Left lung (tissue), 10 donors: ENCODE data around the gene SH3BGRL2. TPM values are rescaled to one million over a fixed set of nuclear protein-coding genes. Genes with fewer than 3 reads are reported as not detected.
"Not testable (repeated sequence)": the region's sequence is repeated elsewhere in the genome, so short reads cannot be mapped to it uniquely, and the experiment has no call there.

Experiments
- ATAC-seq: fragments of 200-7000 bp; cut with Tn5 transposase; one replicate; pipeline ENCODE4 v1.9.1; 2020; ENCODE audit warnings: moderate library complexity
- DNase-seq, 4 donors: peaks; one replicate each; pipeline ENCODE4 v3.0.0-alpha.2; 2013 to 2020
- H3K27ac ChIP-seq, 2 donors: fragments of 200-600 bp; sonication (generic) in 1 of 2; one replicate each; pipeline versions ENCODE4 v1.5.0 to v1.8.0; 2020 to 2021
- H3K27me3 ChIP-seq, 2 donors: fragments of 200-600 bp; sonication (generic) in 1 of 2; one replicate each; pipeline versions ENCODE4 v1.5.0 to v1.8.0; 2020 to 2021
- H3K36me3 ChIP-seq, 2 donors: fragments of 200-600 bp; sonication (generic) in 1 of 2; one replicate each; pipeline versions ENCODE4 v1.5.0 to v1.8.0; 2020 to 2021
- H3K4me1 ChIP-seq, 2 donors: fragments of 200-600 bp; one replicate each; pipeline ENCODE4 v1.8.0; 2021
- H3K4me3 ChIP-seq, 2 donors: fragments of 200-600 bp; sonication (generic) in 1 of 2; one replicate each; pipeline versions ENCODE4 v1.5.0 to v1.8.0; 2020 to 2021; ENCODE audit warnings: mild to moderate bottlenecking in 1 of 2
- H3K9me3 ChIP-seq, 2 donors: fragments of 200-600 bp; sonication (generic) in 1 of 2; one replicate each; pipeline versions ENCODE4 v1.5.0 to v1.8.0; 2020 to 2021
- intact Hi-C, 2 donors: fragments of 100-400 bp; cut with DNase I; formaldehyde crosslinking; loops; one replicate each; pipeline versions ENCODE4 v1.11.2 to v1.14.2; 2022
- polyA plus RNA-seq, 6 donors: library from polyadenylated mRNA; unstranded; fragments of 120-200 nt; gene quantifications; one replicate each; pipeline ENCODE4 v1.2.1, GENCODE V29; 2013; ENCODE audit not compliant: insufficient read length in 6 of 6
- total RNA-seq, 2 donors: library from RNA; stranded (reverse); fragmentation: NEBNext Ultra II Directional; extraction: Animal tissue kit (Norgen Biotek cat#: 25700); gene quantifications; one replicate each; pipeline ENCODE4 v1.2.1, GENCODE V29; 2021
- TF ChIP-seq, protein P1 (sequence below), 2 donors: fragments of 200-600 bp; sonication (generic) in 1 of 2; IDR thresholded peaks; one replicate each; pipeline versions ENCODE4 v1.5.0 to v1.8.0; 2021; ENCODE audit warnings: antibody characterized with exemption in 2 of 2
- donor health status: DM: no; HTN: yes; CAD: no.
- donor health status: DM: no; HTN: no; CAD: no.

SH3BGRL2 gene
- total and polyA plus RNA-seq, 8 donors, result 22.0 to 45.7 (median 38.9) TPM

DNA sequence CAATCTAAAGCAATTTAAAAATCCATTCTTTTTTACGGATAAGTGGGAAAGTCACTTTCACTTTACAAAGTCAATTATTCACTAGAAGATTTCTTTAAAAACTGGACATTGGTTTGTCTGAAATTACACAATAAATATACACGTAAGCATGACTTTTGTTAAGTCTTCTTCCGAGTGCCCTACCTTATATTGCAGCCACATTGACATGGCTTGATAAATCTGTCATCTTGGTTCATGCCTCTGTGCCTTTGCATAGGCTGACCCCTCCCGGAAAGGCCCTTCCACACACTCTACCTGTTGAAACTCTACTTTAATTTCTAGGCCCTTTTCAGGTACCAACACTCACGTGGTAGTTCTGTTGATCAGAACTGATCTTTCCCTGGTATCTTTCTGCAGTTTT, 104.1 kb downstream of the SH3BGRL2 start:
- Histone ChIP-seq H3K27ac (no peak overlapping the region), H3K27me3 (no peaks in the 10 kb centered on the region), H3K9me3 (no peaks in the 10 kb centered on the region), H3K4me1 (no peaks in the 10 kb centered on the region), H3K36me3 (no peaks in the 10 kb centered on the region), H3K4me3 (no peak overlapping the region)
- TF ChIP-seq, protein P1, sequence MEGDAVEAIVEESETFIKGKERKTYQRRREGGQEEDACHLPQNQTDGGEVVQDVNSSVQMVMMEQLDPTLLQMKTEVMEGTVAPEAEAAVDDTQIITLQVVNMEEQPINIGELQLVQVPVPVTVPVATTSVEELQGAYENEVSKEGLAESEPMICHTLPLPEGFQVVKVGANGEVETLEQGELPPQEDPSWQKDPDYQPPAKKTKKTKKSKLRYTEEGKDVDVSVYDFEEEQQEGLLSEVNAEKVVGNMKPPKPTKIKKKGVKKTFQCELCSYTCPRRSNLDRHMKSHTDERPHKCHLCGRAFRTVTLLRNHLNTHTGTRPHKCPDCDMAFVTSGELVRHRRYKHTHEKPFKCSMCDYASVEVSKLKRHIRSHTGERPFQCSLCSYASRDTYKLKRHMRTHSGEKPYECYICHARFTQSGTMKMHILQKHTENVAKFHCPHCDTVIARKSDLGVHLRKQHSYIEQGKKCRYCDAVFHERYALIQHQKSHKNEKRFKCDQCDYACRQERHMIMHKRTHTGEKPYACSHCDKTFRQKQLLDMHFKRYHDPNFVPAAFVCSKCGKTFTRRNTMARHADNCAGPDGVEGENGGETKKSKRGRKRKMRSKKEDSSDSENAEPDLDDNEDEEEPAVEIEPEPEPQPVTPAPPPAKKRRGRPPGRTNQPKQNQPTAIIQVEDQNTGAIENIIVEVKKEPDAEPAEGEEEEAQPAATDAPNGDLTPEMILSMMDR (IDR thresholded peaks at IDR 0.05), result no peak
- ATAC-seq (no peak), DNase-seq (no peak)
- intact Hi-C loops, result no loop called here

GRCh38 chr6:79737172-79737571, 106.0 kb downstream of the SH3BGRL2 start:
- intact Hi-C loops, result no loop called here
- H3K27me3 ChIP-seq, result no peaks in the 10 kb centered on the region
- H3K27ac ChIP-seq, result no peak overlapping the region
- no peaks in the 10 kb centered on the region for H3K4me1 ChIP-seq
- H3K9me3 ChIP-seq, result no peaks in the 10 kb centered on the region
- TF ChIP-seq, protein P1 (IDR thresholded peaks at IDR 0.05), result no peak
- no peaks in the 10 kb centered on the region for H3K36me3 ChIP-seq
- ATAC-seq (no peak), DNase-seq (peak in 2 of 4 donors; percentile 9 to 13)
- no peak overlapping the region for H3K4me3 ChIP-seq

GRCh38 chr6:79742030-79742429, 110.9 kb downstream of the SH3BGRL2 start:
- intact Hi-C loops, result no loop called here
- no peaks in the 10 kb centered on the region for H3K27me3 ChIP-seq
- no peak for DNase-seq
- H3K27ac ChIP-seq, result no peak overlapping the region
- H3K4me3 ChIP-seq, result no peak overlapping the region
- H3K36me3 ChIP-seq, result no peaks in the 10 kb centered on the region
- ATAC-seq, result no peak
- TF ChIP-seq, protein P1 (IDR thresholded peaks at IDR 0.05), result no peak
- no peaks in the 10 kb centered on the region for H3K4me1 ChIP-seq
- H3K9me3 ChIP-seq, result peaks cover 0 to 11% of the 10 kb centered on the region in 2 donors

GRCh38 chr6:79745282-79745681, 114.2 kb downstream of the SH3BGRL2 start:
- H3K4me1 ChIP-seq, H3K27ac ChIP-seq, H3K27me3 ChIP-seq, H3K4me3 ChIP-seq, ATAC-seq, intact Hi-C loops, DNase-seq, H3K36me3 ChIP-seq: not testable (repeated sequence)
- H3K9me3 ChIP-seq, result peaks cover 0 to 11% of the 10 kb centered on the region in 2 donors

- intact Hi-C loops, H3K27me3 ChIP-seq, H3K36me3 ChIP-seq, H3K4me1 ChIP-seq, ATAC-seq, H3K27ac ChIP-seq, DNase-seq, H3K4me3 ChIP-seq: not testable (repeated sequence)
- H3K9me3 ChIP-seq, result peaks cover 0 to 11% of the 10 kb centered on the region in 2 donors
Observed at GRCh38 chr6:79746325-79746724, 115.2 kb downstream of the SH3BGRL2 start.

- intact Hi-C loops, result no loop called here
Observed at GRCh38 chr6:79750806-79751205, 119.7 kb downstream of the SH3BGRL2 start.

More at GRCh38 chr6:79750806-79751205, 119.7 kb downstream of the SH3BGRL2 start:
- H3K27ac ChIP-seq, result no peak overlapping the region
- H3K27me3 ChIP-seq, result peaks cover 0 to 3% of the 10 kb centered on the region in 2 donors
- no peaks in the 10 kb centered on the region for H3K36me3 ChIP-seq
- no peak overlapping the region for H3K4me3 ChIP-seq
- DNase-seq, result no peak
- ATAC-seq, result no peak
- TF ChIP-seq, protein P1 (IDR thresholded peaks at IDR 0.05), result no peak
- H3K4me1 ChIP-seq, result no peaks in the 10 kb centered on the region
- H3K9me3 ChIP-seq, result no peaks in the 10 kb centered on the region

Other genes starting within 250 kb of the SH3BGRL2 start
- gene LCA5, start 93.9 kb upstream of the SH3BGRL2 start, total RNA-seq, result 1 to 10 TPM; 5.1 to 5.2 TPM
- 10 to 100 TPM; 13.6 to 19.3 (median 15.7) TPM for gene LCA5, start 93.9 kb upstream of the SH3BGRL2 start, polyA plus RNA-seq